Skin epidermis (tissue), 12 donors: ENCODE results near the gene HLA-DMA.

Experiments used
- H3K27ac ChIP-seq, 21 experiments: fragments of 200-600 bp; sonication (generic) in 11 of 21; one replicate each; pipeline ENCODE4 v1.5.0; 2020; ENCODE audit warnings: mild to moderate bottlenecking in 3 of 21, inconsistent platforms in 2 of 21, moderate library complexity in 2 of 21
- H3K4me3 ChIP-seq, 7 experiments: fragments of 200-600 bp; sonication (generic) in 2 of 7; one replicate each; pipeline ENCODE4 v1.5.0; 2020; ENCODE audit warnings: inconsistent platforms in 2 of 7, mild to moderate bottlenecking in 2 of 7, moderate library complexity in 1 of 7

The HLA-DMA gene

GRCh38 chr6:32952817-32953739 is at the start of gene HLA-DMA:
Gene HLA-DMA (minus strand): TSS chr6:32953097. CDS start chr6:32953036, 61 bp downstream.
- peak within 1 kb of the TSS in 20 of 21 experiments; percentile 45 to 87 (median 72) for H3K27ac ChIP-seq
- H3K4me3 ChIP-seq, result peak within 1 kb of the TSS; percentile 17 to 38 (median 23)

DNA sequence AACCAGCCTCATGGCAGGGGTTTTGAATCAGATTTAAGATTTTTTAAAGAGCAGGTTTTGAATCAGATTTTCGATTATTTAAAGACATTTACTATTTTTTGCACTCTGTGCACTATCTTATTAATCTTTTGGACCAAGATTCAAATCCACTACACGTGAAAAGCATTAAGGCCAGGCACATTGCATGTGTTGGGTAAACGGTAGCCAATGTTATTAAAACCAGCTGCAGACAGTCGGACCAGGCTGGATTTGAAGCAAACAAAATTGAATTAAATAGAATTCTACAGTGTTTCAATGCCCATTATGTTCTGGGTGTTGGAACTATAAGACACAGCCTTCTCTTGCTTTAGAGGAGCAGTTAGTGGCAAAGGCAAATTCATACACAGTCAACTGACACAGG is 48.8 kb upstream of the HLA-DMA start:
- no peak overlapping the region for H3K4me3 ChIP-seq
- no peak overlapping the region for H3K27ac ChIP-seq

DNA sequence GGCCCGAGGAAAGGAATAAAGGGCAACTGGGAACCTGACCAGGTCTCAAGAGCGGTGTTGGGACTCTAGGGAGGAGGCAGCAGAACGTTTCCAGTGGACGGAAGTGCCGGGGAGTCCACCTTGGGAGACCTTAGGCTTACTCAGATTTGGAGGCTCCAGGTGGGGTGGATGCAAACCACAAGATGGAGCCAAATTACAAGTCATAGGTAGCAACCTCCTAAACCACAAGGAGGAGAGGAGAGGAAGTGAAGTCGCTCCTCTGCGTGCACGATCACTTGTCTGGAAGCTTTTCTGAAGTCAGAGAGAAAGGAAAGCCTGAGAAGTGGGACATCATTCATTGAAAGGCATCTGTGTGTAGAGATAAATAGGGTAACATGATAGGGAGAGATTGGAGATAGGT is 47.2 kb upstream of the HLA-DMA start:
- no peak overlapping the region for H3K4me3 ChIP-seq
- H3K27ac ChIP-seq, result no peak overlapping the region

- Histone ChIP-seq H3K4me3 (no peak overlapping the region), H3K27ac (no peak overlapping the region)
These were observed 42.6 kb upstream of the HLA-DMA start for GRCh38 chr6:32995448-32995847.

GRCh38 chr6:32993363-32993973 is 40.6 kb upstream of the HLA-DMA start:
- H3K4me3 ChIP-seq, result no peak overlapping the region
- H3K27ac ChIP-seq, result no peak overlapping the region

GRCh38 chr6:32991972-32992371 is 39.1 kb upstream of the HLA-DMA start:
- H3K4me3 ChIP-seq, result no peak overlapping the region
- no peak overlapping the region for H3K27ac ChIP-seq

- no peak overlapping the region for H3K27ac ChIP-seq
- H3K4me3 ChIP-seq, result no peak overlapping the region
These were observed 36.5 kb upstream of the HLA-DMA start for GRCh38 chr6:32989368-32989767.

DNA sequence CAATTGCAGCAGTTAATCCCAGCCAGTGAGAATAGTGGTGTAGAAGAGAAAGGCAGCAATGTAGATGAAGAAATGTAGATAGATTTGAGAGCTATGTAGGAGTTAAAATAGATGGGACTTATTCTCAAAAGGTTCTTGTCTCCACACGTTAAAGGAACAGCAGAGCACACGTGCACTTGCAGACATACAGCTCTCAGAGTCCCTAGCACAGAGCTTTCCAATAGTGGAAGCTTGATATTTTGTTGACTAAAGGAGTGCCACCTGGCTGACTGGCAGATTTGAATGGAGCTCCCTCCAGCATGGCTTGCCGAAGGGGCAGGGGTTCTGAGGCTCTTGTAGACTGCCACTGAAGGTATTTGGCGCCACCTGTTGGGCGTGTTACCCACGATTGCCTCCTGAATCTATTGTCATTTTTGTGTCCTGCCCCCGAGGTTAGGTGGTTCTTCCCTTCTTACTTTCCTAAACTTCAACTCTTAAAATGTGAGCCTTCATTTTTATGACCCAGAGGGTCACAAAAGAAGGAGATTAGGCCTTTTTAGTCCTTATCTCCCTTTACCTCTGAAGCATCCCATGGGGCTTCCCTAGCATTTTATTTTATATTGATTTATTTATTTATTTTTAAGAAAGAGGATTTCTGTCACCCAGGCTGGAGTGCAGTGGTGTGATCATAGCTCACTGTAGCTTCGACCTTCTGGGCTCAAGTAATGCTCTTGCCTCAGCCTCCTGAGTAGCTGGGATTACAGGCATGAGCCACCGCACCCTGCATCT is 31.9 kb upstream of the HLA-DMA start:
- Histone ChIP-seq H3K4me3 (no peak overlapping the region), H3K27ac (peak overlapping the region in 1 of 21 experiments; percentile 37)

GRCh38 chr6:32983964-32984621 is 31.2 kb upstream of the HLA-DMA start:
- H3K27ac ChIP-seq, result peak overlapping the region in 1 of 21 experiments; percentile 37

DNA sequence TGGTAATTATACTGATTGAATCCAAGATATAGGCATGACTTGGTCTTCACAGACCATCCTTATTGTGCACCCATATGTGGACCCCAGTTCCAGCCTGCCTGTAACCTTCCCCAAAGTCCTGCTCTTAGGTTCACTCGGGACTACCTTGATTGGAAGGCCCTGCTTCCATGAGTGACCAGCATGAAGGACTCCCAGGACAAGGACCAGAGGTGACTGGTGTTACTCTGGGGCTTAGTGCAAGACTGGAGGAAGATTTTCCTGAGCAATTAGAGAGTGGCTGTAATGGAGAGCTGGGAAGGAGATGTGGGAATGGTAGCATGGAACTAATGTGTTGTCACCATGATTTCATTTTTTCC is 30.6 kb upstream of the HLA-DMA start:
- no peak overlapping the region for H3K27ac ChIP-seq
- H3K4me3 ChIP-seq, result no peak overlapping the region

More at GRCh38 chr6:32983964-32984621, 31.2 kb upstream of the HLA-DMA start:
- no peak overlapping the region for H3K4me3 ChIP-seq

DNA sequence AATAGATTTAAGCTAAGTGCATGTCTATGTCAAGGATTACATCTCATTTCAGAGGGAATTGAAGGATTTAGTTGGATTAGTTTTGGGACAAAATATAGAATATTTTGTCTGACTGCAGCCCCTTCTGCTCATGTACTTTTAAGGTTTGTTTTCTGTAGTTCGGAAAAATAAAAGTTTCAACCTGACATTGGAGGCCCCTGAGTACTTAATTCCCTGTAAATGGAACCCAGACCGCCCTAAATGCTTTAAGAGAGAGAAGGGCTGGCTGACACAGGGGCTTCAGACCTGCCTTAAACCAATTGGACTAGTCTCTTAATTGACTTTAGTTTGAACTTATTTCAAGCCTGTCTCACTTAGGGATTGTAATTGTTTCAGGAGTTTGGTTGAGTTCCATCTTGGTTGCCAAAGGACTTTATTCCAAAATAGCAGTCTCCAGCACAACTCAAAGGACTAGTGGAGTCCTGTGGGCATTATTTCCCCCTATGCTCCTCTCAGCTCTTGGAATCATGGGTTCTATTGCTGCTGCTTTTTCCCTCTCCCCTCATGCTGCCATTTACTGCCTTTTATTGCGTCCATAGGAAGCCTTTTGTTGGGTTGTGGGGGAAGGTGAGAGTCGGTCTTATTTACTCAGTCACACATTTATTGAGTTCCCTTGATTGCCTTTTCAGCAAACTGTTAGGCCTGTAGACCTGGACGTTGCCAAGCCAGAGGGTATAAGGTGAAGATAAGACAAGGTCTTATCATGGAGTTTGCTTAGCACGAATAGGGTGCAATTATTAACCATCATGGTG is 30.0 kb upstream of the HLA-DMA start:
- H3K27ac ChIP-seq, result peak overlapping the region in 1 of 21 experiments; percentile 27
- no peak overlapping the region for H3K4me3 ChIP-seq

DNA sequence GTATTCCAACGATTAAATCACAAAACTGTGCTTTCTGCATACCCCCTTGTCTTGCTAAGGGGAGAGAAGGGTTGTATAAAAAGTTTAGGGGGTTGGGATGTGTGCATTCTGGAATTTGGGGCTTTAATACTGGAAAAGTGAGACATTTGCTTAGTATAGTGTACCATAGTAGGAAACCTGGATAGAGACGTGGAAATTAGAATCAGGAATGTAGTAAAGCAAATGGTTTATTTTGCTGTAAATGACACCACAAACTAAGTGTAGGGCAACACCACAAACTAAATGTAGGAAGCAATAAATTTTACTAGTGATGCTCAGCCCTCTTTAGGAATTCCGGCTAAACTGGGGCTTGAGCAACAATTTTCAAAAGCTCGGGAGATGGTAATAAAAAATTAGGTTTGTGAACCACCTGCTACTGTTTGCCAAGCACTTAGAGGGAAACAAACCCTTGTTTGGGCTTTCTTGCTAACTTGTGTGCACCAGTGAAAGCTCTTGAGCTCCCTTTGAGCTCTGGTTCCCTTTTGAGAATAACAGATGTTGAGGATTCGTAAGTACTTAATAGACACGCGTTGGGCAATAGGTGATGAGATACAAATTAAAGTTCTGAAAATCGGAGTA is 29.3 kb upstream of the HLA-DMA start:
- H3K4me3 ChIP-seq, result no peak overlapping the region
- no peak overlapping the region for H3K27ac ChIP-seq

- Histone ChIP-seq H3K27ac (peak overlapping the region in 1 of 21 experiments; percentile 6), H3K4me3 (no peak overlapping the region)
These were observed 27.7 kb upstream of the HLA-DMA start for GRCh38 chr6:32980488-32981038.

DNA sequence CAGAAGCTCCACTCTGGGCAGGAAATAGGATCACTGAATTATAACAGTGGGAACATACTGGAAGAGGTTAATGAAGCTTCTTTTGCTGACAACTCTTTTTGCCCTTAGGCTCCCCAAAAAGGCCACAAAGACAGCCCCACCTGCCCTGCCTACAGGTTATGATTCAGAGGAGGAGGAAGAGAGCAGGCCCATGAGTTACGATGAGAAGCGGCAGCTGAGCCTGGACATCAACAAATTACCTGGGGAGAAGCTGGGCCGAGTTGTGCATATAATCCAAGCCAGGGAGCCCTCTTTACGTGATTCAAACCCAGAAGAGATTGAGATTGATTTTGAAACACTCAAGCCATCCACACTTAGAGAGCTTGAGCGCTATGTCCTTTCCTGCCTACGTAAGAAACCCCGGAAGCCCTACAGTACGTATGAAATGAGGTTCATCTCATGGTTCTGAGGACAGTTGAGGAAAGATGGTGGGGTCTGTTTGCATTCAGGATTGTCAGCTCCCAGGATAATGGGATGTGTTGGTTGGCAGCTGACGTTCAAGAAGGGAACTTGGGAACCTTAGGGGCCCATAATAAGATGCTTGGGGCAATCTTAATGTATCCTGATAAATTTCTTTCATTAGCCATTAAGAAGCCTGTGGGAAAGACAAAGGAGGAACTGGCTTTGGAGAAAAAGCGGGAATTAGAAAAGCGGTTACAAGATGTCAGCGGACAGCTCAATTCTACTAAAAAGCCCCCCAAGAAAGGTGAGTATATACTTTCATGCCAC is 27.0 kb upstream of the HLA-DMA start:
- no peak overlapping the region for H3K27ac ChIP-seq

GRCh38 chr6:32977953-32978324 is 25.0 kb upstream of the HLA-DMA start:
- Histone ChIP-seq H3K4me3 (no peak overlapping the region), H3K27ac (no peak overlapping the region)

More for the DNA sequence above, 27.0 kb upstream of the HLA-DMA start:
- no peak overlapping the region for H3K4me3 ChIP-seq

GRCh38 chr6:32977272-32977952 is 24.5 kb upstream of the HLA-DMA start:
- peak overlapping the region in 1 of 21 experiments; percentile 9 for H3K27ac ChIP-seq
- H3K4me3 ChIP-seq, result no peak overlapping the region
